ENCODE measurements around the gene CAMK1. TPM values are rescaled to one million over a fixed set of nuclear protein-coding genes. Genes with fewer than 3 reads are reported as not detected.

The CAMK1 gene
- total and polyA plus RNA-seq, 4 donors = 13.8 to 20.1 (median 16.7) TPM

Other genes with a start within 250 kb of the CAMK1 start
- not detected for gene LHFPL4, start 216.1 kb downstream of the CAMK1 start, total RNA-seq
- under 1 TPM in 1 of 2 donors, not detected in 1; 0.08 TPM for gene LHFPL4, start 216.1 kb downstream of the CAMK1 start, polyA plus RNA-seq
- gene MTMR14, start 120.4 kb downstream of the CAMK1 start, total RNA-seq = 10 to 100 TPM; 21.9 to 25.8 TPM
- gene MTMR14, start 120.4 kb downstream of the CAMK1 start, polyA plus RNA-seq = 10 to 100 TPM; 14.4 to 14.7 TPM
- gene CPNE9, start 66.1 kb downstream of the CAMK1 start, total RNA-seq = not detected
- gene CPNE9, start 66.1 kb downstream of the CAMK1 start, polyA plus RNA-seq = not detected
- gene BRPF1, start 38.2 kb downstream of the CAMK1 start, total RNA-seq = 10 to 100 TPM in 1 of 2 donors, 1 to 10 TPM in 1; 9.4 to 11.2 TPM
- 1 to 10 TPM; 2.0 to 3.5 TPM for gene BRPF1, start 38.2 kb downstream of the CAMK1 start, polyA plus RNA-seq
- gene OGG1, start 20.0 kb downstream of the CAMK1 start, total RNA-seq = 10 to 100 TPM in 1 of 2 donors, 1 to 10 TPM in 1; 9.1 to 19.8 TPM
- gene OGG1, start 20.0 kb downstream of the CAMK1 start, polyA plus RNA-seq = 10 to 100 TPM in 1 of 2 donors, 1 to 10 TPM in 1; 8.9 to 10.8 TPM
- gene TADA3, start 22.5 kb upstream of the CAMK1 start, total RNA-seq = 10 to 100 TPM; 20.7 to 22.3 TPM
- gene TADA3, start 22.5 kb upstream of the CAMK1 start, polyA plus RNA-seq = 10 to 100 TPM; 16.2 to 27.8 TPM
- gene ARPC4, start 23.1 kb upstream of the CAMK1 start, total RNA-seq = 10 to 100 TPM; 53.3 to 53.6 TPM
- gene ARPC4, start 23.1 kb upstream of the CAMK1 start, polyA plus RNA-seq = 10 to 100 TPM; 22.1 to 51.8 TPM
- 10 to 100 TPM in 1 of 2 donors, 1 to 10 TPM in 1; 4.9 to 19.6 TPM for gene TTLL3, start 40.3 kb upstream of the CAMK1 start, total RNA-seq
- gene TTLL3, start 40.3 kb upstream of the CAMK1 start, polyA plus RNA-seq = 1 to 10 TPM; 2.8 to 8.0 TPM
- gene RPUSD3, start 74.1 kb upstream of the CAMK1 start, total RNA-seq = 10 to 100 TPM; 14.4 to 17.3 TPM
- 10 to 100 TPM; 20.3 to 22.7 TPM for gene RPUSD3, start 74.1 kb upstream of the CAMK1 start, polyA plus RNA-seq
- under 1 TPM in 1 of 2 donors, not detected in 1; 0.59 TPM for gene CIDEC, start 110.3 kb upstream of the CAMK1 start, total RNA-seq
- gene CIDEC, start 110.3 kb upstream of the CAMK1 start, polyA plus RNA-seq = 1 to 10 TPM in 1 of 2 donors, under 1 TPM in 1; 0.28 to 4.2 TPM
- gene JAGN1, start 120.7 kb upstream of the CAMK1 start, total RNA-seq = 10 to 100 TPM; 18.0 to 29.3 TPM
- 10 to 100 TPM; 32.0 to 46.8 TPM for gene JAGN1, start 120.7 kb upstream of the CAMK1 start, polyA plus RNA-seq
- gene IL17RE, start 132.9 kb upstream of the CAMK1 start, total RNA-seq = 1 to 10 TPM; 1.1 to 2.1 TPM
- under 1 TPM; 0.42 to 0.71 TPM for gene IL17RE, start 132.9 kb upstream of the CAMK1 start, polyA plus RNA-seq
- 10 to 100 TPM; 15.4 to 62.8 TPM for gene IL17RC, start 147.2 kb upstream of the CAMK1 start, total RNA-seq
- gene IL17RC, start 147.2 kb upstream of the CAMK1 start, polyA plus RNA-seq = 10 to 100 TPM; 25.7 to 25.8 TPM
- gene CRELD1, start 163.9 kb upstream of the CAMK1 start, total RNA-seq = 10 to 100 TPM; 12.6 to 29.5 TPM
- 10 to 100 TPM; 20.5 to 31.1 TPM for gene CRELD1, start 163.9 kb upstream of the CAMK1 start, polyA plus RNA-seq
- gene PRRT3, start 182.5 kb upstream of the CAMK1 start, total RNA-seq = under 1 TPM; 0.25 to 0.79 TPM
- gene PRRT3, start 182.5 kb upstream of the CAMK1 start, polyA plus RNA-seq = under 1 TPM; 0.14 to 0.22 TPM
- 10 to 100 TPM; 54.0 to 71.4 TPM for gene EMC3, start 216.9 kb upstream of the CAMK1 start, total RNA-seq
- 10 to 100 TPM; 77.2 to 81.3 TPM for gene EMC3, start 216.9 kb upstream of the CAMK1 start, polyA plus RNA-seq

All from liver (tissue), 4 donors.